SK-N-MC (cell line): ENCODE measurements around the gene EFHD1.

Experiments
- EZH2 ChIP-seq: fragments of 200-600 bp; sonication (generic); IDR thresholded peaks from one replicate; pipeline ENCODE4 v1.6.1; 2017; ENCODE audit warnings: antibody characterized with exemption
- FOXP2 ChIP-seq: optimal IDR thresholded peaks from 2 replicates; pipeline ENCODE3; 2011; ENCODE audit warnings: mild to moderate bottlenecking, moderate library complexity; ENCODE audit not compliant: insufficient read depth; ENCODE audit errors: extremely low read length, control extremely low read depth
- POLR2AphosphoS5 ChIP-seq: IDR thresholded peaks from 2 replicates; pipeline ENCODE4 v1.6.1; 2012; ENCODE audit warnings: mild to moderate bottlenecking, low read depth, low read length, borderline replicate concordance

DNA sequence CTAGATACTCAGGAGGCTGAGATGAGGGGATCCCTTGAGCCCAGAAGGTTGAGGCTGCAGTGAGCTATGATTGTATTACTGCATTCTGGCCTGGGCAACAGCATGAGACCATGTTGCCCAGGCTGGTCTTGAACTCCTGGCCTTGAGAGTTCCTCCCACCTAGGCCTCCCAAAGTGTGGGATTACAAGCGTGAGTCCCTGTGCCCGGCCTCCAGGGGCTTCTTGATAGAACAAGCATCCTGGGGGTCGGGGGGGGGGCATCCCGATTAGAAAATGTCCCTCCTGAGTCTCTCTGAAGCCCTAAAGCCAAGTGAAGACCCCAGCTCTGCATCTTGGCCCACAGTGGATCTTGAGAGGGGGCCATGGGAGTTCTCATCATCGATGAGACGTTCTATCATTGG lies 22.3 kb upstream of the EFHD1 start:
- TF ChIP-seq FOXP2 (no peak), EZH2 (no peak), POLR2AphosphoS5 (no peak)
